Aorta (tissue), 5 donors: ENCODE measurements around the gene CARD18. TPM values are rescaled to one million over a fixed set of nuclear protein-coding genes. Genes with fewer than 3 reads are reported as not detected.
"Not testable (repeated sequence)": the region's sequence is repeated elsewhere in the genome, so short reads cannot be mapped to it uniquely, and the experiment has no call there.

Experiments
- ATAC-seq: fragments of 200-7000 bp; cut with Tn5 transposase; one replicate; pipeline ENCODE4 v1.9.1; 2022; ENCODE audit warnings: moderate library complexity; ENCODE audit not compliant: low FRiP score
- DNase-seq, 2 donors: peaks; one replicate each; pipeline ENCODE4 v3.0.0-alpha.2; 2020
- H3K27ac ChIP-seq, 2 donors: one replicate each; pipeline ENCODE4 v1.5.1; 2013; ENCODE audit warnings: low read length in 2 of 2, mild to moderate bottlenecking in 2 of 2, moderate library complexity in 2 of 2, control low read depth in 1 of 2, inconsistent platforms in 1 of 2, low read depth in 1 of 2
- H3K27me3 ChIP-seq, 2 donors: one replicate each; pipeline ENCODE4 v1.6.1; 2013; ENCODE audit warnings: control low read depth in 1 of 2, low read length in 1 of 2, mild to moderate bottlenecking in 1 of 2, moderate library complexity in 1 of 2; ENCODE audit not compliant: insufficient read depth in 2 of 2, control insufficient read depth in 1 of 2
- H3K36me3 ChIP-seq, 2 donors: one replicate each; pipeline ENCODE4 v1.6.1; 2013; ENCODE audit warnings: control low read depth in 1 of 2, low read length in 1 of 2, mild to moderate bottlenecking in 1 of 2; ENCODE audit not compliant: insufficient read depth in 2 of 2, control insufficient read depth in 1 of 2
- H3K4me1 ChIP-seq, 2 donors: one replicate each; pipeline ENCODE4 v1.6.1; 2013; ENCODE audit warnings: low read length in 2 of 2, control low read depth in 1 of 2, mild to moderate bottlenecking in 1 of 2, moderate library complexity in 1 of 2; ENCODE audit not compliant: insufficient read depth in 2 of 2, control insufficient read depth in 1 of 2
- H3K4me3 ChIP-seq, 2 donors: one replicate each; pipeline ENCODE4 v1.5.1; 2013; ENCODE audit warnings: low read length in 2 of 2, control low read depth in 1 of 2, mild to moderate bottlenecking in 1 of 2
- H3K9me3 ChIP-seq: one replicate; pipeline ENCODE4 v1.6.1; 2013; ENCODE audit warnings: mild to moderate bottlenecking, low read length; ENCODE audit not compliant: control insufficient read depth
- WGBS, 2 donors: extraction: QIAGEN DNeasy Blood & Tissue Kit; methylation state at CpG; one replicate each; pipeline ENCODE4 v1.1.7; 2013; 5-methylcytosine and 5-hydroxymethylcytosine counted together
- intact Hi-C, 2 donors: fragments of 100-400 bp; cut with DNase I; formaldehyde crosslinking; loops; one replicate each; pipeline versions ENCODE4 v1.14.2 to v1.15.0; 2022
- polyA plus RNA-seq, 2 donors: library from polyadenylated mRNA; stranded (reverse); fragments of 200-250 nt; gene quantifications; one replicate each; pipeline ENCODE4 v1.2.3, GENCODE V29; 2013
- total RNA-seq, 2 donors: library from RNA; stranded (reverse); fragmentation: NEBNext Ultra II Directional; extraction: Animal tissue kit (Norgen Biotek cat#: 25700); gene quantifications; one replicate each; pipeline ENCODE4 v1.2.1, GENCODE V29; 2021
- donor health status: healthy with polysubstance abuse.
- donor health status: Bipolar disorder and iron deficiency.
- donor health status: DM: no; HTN: no; CAD: no.
- donor health status: DM: no; HTN: no; CAD: no.
- donor health status: DM: yes; HTN: yes; CAD: no.

CARD18 gene
- total and polyA plus RNA-seq, 4 donors = not detected

- no peak overlapping the region for H3K4me3 ChIP-seq
- no peaks in the 10 kb centered on the region for H3K4me1 ChIP-seq
- intact Hi-C loops = no loop called here
- no peaks in the 10 kb centered on the region for H3K9me3 ChIP-seq
- no peak overlapping the region for H3K27ac ChIP-seq
- H3K27me3 ChIP-seq = no peaks in the 10 kb centered on the region
- no peak for DNase-seq
- no peak for ATAC-seq
- H3K36me3 ChIP-seq = no peaks in the 10 kb centered on the region
Measured at GRCh38 chr11:105103336-105103735, 36.2 kb downstream of the CARD18 start.

GRCh38 chr11:105102079-105102581, 37.4 kb downstream of the CARD18 start:
- H3K4me1 ChIP-seq, H3K27ac ChIP-seq, H3K9me3 ChIP-seq, intact Hi-C loops, DNase-seq, H3K27me3 ChIP-seq, ATAC-seq, H3K36me3 ChIP-seq, H3K4me3 ChIP-seq: not testable (repeated sequence)
- 83 to 95% methylated on average over 1 to 2 of the region's 3 CpGs for WGBS, 2 donors

GRCh38 chr11:105100981-105101630, 38.5 kb downstream of the CARD18 start:
- Histone ChIP-seq H3K27ac (no peak overlapping the region), H3K36me3 (no peaks in the 10 kb centered on the region), H3K4me1 (no peaks in the 10 kb centered on the region), H3K4me3 (no peak overlapping the region), H3K27me3 (no peaks in the 10 kb centered on the region), H3K9me3 (no peaks in the 10 kb centered on the region)
- DNase-seq = no peak
- ATAC-seq = no peak
- intact Hi-C loops = no loop called here
- 79 to 87% methylated on average over 2 of the region's 2 CpGs for WGBS, 2 donors

GRCh38 chr11:105100206-105100605, 39.4 kb downstream of the CARD18 start:
- 79 to 88% methylated on average over 7 of the region's 7 CpGs for WGBS, 2 donors
- no peak overlapping the region for H3K4me3 ChIP-seq
- no peaks in the 10 kb centered on the region for H3K36me3 ChIP-seq
- H3K4me1 ChIP-seq = no peaks in the 10 kb centered on the region
- H3K27ac ChIP-seq = no peak overlapping the region
- intact Hi-C loops = no loop called here
- ATAC-seq (no peak), DNase-seq (no peak)
- H3K9me3 ChIP-seq = no peaks in the 10 kb centered on the region
- H3K27me3 ChIP-seq = no peaks in the 10 kb centered on the region

GRCh38 chr11:105099594-105099993, 40.0 kb downstream of the CARD18 start:
- WGBS, 2 donors = 81 to 87% methylated on average over 2 of the region's 2 CpGs
- intact Hi-C loops, H3K9me3 ChIP-seq, H3K27me3 ChIP-seq, H3K36me3 ChIP-seq, DNase-seq, H3K27ac ChIP-seq, ATAC-seq, H3K4me1 ChIP-seq, H3K4me3 ChIP-seq: not testable (repeated sequence)

GRCh38 chr11:105092256-105093239, 47.0 kb downstream of the CARD18 start:
- Histone ChIP-seq H3K27ac (no peak overlapping the region), H3K4me3 (no peak overlapping the region), H3K36me3 (no peaks in the 10 kb centered on the region), H3K4me1 (no peaks in the 10 kb centered on the region), H3K9me3 (no peaks in the 10 kb centered on the region), H3K27me3 (no peaks in the 10 kb centered on the region)
- ATAC-seq (peak; percentile 50), DNase-seq (no peak)
- intact Hi-C loops = no loop called here
- 32 to 38% methylated on average over 9 of the region's 9 CpGs for whole genome bisulfite sequencing, 2 donors

Other genes starting within 250 kb of the CARD18 start
- 1 to 10 TPM; 2.6 to 5.0 TPM for gene CASP12, start 241.3 kb downstream of the CARD18 start, total RNA-seq
- 1 to 10 TPM; 2.4 to 5.0 TPM for gene CASP12, start 241.3 kb downstream of the CARD18 start, polyA plus RNA-seq
- gene CASP4, start 171.2 kb downstream of the CARD18 start, total RNA-seq = 100 to 1,000 TPM in 1 of 2 donors, 10 to 100 TPM in 1; 55.5 to 103 TPM
- 10 to 100 TPM; 33.6 to 59.6 TPM for gene CASP4, start 171.2 kb downstream of the CARD18 start, polyA plus RNA-seq
- gene CASP5, start 116.6 kb downstream of the CARD18 start, total RNA-seq = 1 to 10 TPM in 1 of 2 donors, under 1 TPM in 1; 0.88 to 2.0 TPM
- gene CASP5, start 116.6 kb downstream of the CARD18 start, polyA plus RNA-seq = under 1 TPM in 1 of 2 donors, not detected in 1; 0.88 TPM
- 10 to 100 TPM; 18.8 to 32.7 TPM for gene CASP1, start 104.6 kb downstream of the CARD18 start, total RNA-seq
- gene CASP1, start 104.6 kb downstream of the CARD18 start, polyA plus RNA-seq = 10 to 100 TPM; 11.5 to 32.1 TPM
- gene CARD16, start 94.4 kb downstream of the CARD18 start, total RNA-seq = 10 to 100 TPM; 11.8 to 30.6 TPM
- gene CARD16, start 94.4 kb downstream of the CARD18 start, polyA plus RNA-seq = 10 to 100 TPM; 16.1 to 23.3 TPM